ENCODE measurements around the gene OCA2. TPM values are rescaled to one million over a fixed set of nuclear protein-coding genes. Genes with fewer than 3 reads are reported as not detected.

The OCA2 gene
- total RNA-seq, 1 donor from 2014 or later = 0.25 TPM

DNA sequence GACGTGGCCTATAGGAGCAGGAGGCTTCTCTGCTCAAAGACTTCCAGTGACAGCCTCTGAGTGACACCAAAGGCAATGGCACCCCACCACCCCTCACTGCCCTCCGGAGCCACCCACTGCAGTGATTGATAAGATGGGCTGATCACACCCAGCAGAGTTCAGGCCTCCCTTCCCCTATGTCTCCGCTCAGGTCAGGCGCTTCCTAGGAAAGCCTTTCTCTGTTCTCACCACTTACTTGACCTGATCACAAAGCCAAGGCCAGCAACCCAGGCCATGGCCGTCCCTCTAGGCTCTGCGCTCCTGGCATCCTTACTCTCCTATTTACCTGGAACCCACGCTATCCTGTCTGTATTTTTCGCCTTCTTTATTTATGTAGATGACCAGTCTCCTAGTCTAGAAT, 282.3 kb downstream of the OCA2 start:
- H3K27ac ChIP-seq = no peak overlapping the region
- H3K4me1 ChIP-seq = no peaks in the 10 kb centered on the region
- intact Hi-C loops (cut with DNase I) = no loop called here
- no peaks in the 10 kb centered on the region for H3K9me3 ChIP-seq
- H3K36me3 ChIP-seq = no peaks in the 10 kb centered on the region
- DNase-seq (ENCODE audit: extremely low spot score in 2 of 2) = no peak
- H3K4me3 ChIP-seq = no peak overlapping the region
- H3K27me3 ChIP-seq = no peaks in the 10 kb centered on the region
- TF ChIP-seq POLR2A (IDR thresholded peaks at IDR 0.05) (no peak), POLR2AphosphoS5 (IDR thresholded peaks at IDR 0.05; ENCODE audit: insufficient read depth in 1 of 2, low read depth in 1 of 2) (no peak)
- TF ChIP-seq, protein P1, sequence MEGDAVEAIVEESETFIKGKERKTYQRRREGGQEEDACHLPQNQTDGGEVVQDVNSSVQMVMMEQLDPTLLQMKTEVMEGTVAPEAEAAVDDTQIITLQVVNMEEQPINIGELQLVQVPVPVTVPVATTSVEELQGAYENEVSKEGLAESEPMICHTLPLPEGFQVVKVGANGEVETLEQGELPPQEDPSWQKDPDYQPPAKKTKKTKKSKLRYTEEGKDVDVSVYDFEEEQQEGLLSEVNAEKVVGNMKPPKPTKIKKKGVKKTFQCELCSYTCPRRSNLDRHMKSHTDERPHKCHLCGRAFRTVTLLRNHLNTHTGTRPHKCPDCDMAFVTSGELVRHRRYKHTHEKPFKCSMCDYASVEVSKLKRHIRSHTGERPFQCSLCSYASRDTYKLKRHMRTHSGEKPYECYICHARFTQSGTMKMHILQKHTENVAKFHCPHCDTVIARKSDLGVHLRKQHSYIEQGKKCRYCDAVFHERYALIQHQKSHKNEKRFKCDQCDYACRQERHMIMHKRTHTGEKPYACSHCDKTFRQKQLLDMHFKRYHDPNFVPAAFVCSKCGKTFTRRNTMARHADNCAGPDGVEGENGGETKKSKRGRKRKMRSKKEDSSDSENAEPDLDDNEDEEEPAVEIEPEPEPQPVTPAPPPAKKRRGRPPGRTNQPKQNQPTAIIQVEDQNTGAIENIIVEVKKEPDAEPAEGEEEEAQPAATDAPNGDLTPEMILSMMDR (IDR thresholded peaks at IDR 0.05) = no peak

DNA sequence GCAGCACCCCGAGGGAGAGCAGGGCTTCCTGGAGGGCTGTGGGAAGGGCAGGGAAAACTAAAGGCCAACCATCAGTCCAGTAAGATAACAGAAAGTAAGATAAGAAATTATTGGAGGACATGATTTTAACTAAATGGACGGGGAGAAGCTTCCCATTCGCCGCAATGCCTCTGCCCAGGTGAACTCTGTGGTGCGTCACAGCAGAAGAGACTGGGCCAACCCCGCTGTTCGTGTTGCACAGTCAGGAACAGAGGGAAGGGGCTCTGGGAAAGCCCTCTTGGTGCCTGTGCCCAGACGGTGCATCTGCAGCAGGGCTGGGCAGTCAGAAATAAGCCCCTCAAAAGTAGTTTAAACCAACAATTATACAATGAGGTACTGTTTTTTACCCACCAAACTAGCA, 284.1 kb downstream of the OCA2 start:
- DNase-seq (ENCODE audit: extremely low spot score in 2 of 2) = no peak
- TF ChIP-seq POLR2A (IDR thresholded peaks at IDR 0.05) (no peak), POLR2AphosphoS5 (IDR thresholded peaks at IDR 0.05; ENCODE audit: insufficient read depth in 1 of 2, low read depth in 1 of 2) (no peak)
- TF ChIP-seq, protein P1 (IDR thresholded peaks at IDR 0.05) = no peak
- Histone ChIP-seq H3K27me3 (no peaks in the 10 kb centered on the region), H3K4me1 (no peaks in the 10 kb centered on the region), H3K4me3 (no peak overlapping the region), H3K27ac (no peak overlapping the region), H3K9me3 (no peaks in the 10 kb centered on the region), H3K36me3 (no peaks in the 10 kb centered on the region)
- intact Hi-C loops (cut with DNase I) = no loop called here

DNA sequence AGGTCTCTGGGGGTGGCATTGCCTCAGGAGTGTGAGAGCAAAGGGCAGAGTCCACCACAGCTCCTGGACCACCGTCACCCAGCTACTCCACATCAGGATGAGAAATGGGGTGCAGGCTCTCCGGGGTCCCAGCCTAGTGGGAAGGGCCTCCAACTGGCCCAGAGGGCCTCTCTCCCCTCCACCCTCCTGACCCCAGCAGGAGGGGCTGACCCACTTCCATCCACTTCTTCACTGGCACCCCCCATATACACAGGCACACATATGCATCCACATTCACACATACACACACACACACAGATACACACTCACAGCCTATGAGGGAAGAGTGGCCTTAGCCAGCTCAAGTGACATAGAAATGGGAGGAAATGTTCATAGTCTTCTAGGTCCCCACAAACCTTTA, 286.0 kb downstream of the OCA2 start:
- H3K4me3 ChIP-seq = no peak overlapping the region
- no peak overlapping the region for H3K27ac ChIP-seq
- TF ChIP-seq, protein P1 (IDR thresholded peaks at IDR 0.05) = no peak
- no peak for TF ChIP-seq POLR2AphosphoS5 (IDR thresholded peaks at IDR 0.05; ENCODE audit: insufficient read depth in 1 of 2, low read depth in 1 of 2)
- no peak for TF ChIP-seq POLR2A (IDR thresholded peaks at IDR 0.05)
- no peak for DNase-seq (ENCODE audit: extremely low spot score in 2 of 2)
- intact Hi-C loops (cut with DNase I) = no loop called here
- H3K9me3 ChIP-seq = no peaks in the 10 kb centered on the region
- H3K27me3 ChIP-seq = no peaks in the 10 kb centered on the region
- no peaks in the 10 kb centered on the region for H3K36me3 ChIP-seq
- no peaks in the 10 kb centered on the region for H3K4me1 ChIP-seq

DNA sequence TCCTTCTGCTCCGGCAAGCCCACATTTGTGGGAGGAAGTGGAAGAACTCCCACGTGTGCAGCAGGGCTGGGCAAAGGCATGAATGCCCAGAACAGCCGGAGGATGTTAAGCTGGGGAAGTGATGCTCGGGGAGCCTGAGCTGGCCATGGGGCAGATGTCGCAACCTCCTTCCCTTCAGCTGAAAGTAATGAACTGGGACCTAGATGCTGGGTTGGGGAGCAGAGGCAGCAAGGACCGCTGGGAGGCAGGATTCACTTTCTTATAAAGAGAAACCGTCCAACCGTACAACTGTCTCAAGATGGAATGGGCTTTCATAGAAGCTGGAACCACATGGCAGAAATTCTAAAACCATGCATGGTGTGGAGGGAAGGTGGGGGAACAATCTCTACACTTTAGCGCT, 290.9 kb downstream of the OCA2 start:
- Histone ChIP-seq H3K36me3 (no peaks in the 10 kb centered on the region), H3K27me3 (no peaks in the 10 kb centered on the region), H3K4me1 (no peaks in the 10 kb centered on the region), H3K27ac (no peak overlapping the region), H3K9me3 (no peaks in the 10 kb centered on the region), H3K4me3 (no peak overlapping the region)
- intact Hi-C loops (cut with DNase I) = no loop called here
- TF ChIP-seq POLR2AphosphoS5 (IDR thresholded peaks at IDR 0.05; ENCODE audit: insufficient read depth in 1 of 2, low read depth in 1 of 2) = no peak
- TF ChIP-seq, protein P1 (IDR thresholded peaks at IDR 0.05) = no peak
- no peak for TF ChIP-seq POLR2A (IDR thresholded peaks at IDR 0.05)
- DNase-seq (ENCODE audit: extremely low spot score in 2 of 2) = no peak

DNA sequence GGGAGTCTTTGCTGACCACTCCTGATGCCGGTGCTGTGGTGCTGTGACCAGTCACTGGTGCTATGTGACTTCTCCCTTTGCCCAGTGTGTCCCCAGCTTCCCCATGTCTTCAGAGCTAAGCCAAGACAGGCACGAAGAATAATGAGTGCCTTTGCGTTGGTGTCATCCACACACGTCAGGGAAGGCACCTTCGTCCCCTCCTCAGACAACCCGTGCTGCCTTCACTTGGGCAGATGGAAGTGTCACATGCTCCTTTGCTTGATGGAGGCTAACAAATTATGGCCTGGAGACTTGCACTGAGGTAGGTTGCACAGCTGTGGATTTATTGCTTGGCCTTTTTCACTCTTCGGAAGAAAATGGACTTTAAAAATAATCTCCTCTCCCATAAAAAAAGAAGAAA, 291.8 kb downstream of the OCA2 start:
- no peak for DNase-seq (ENCODE audit: extremely low spot score in 2 of 2)
- TF ChIP-seq, protein P1 (IDR thresholded peaks at IDR 0.05) = no peak
- TF ChIP-seq POLR2AphosphoS5 (IDR thresholded peaks at IDR 0.05; ENCODE audit: insufficient read depth in 1 of 2, low read depth in 1 of 2) = no peak
- TF ChIP-seq POLR2A (IDR thresholded peaks at IDR 0.05) = no peak
- Histone ChIP-seq H3K9me3 (no peaks in the 10 kb centered on the region), H3K36me3 (no peaks in the 10 kb centered on the region), H3K4me3 (no peak overlapping the region), H3K27me3 (no peaks in the 10 kb centered on the region), H3K27ac (no peak overlapping the region), H3K4me1 (no peaks in the 10 kb centered on the region)
- intact Hi-C loops (cut with DNase I) = no loop called here

All from vagina (tissue), 2 donors.